Keratinocyte (primary cell): ENCODE measurements around the gene ACBD6. TPM values are rescaled to one million over a fixed set of nuclear protein-coding genes. Genes with fewer than 3 reads are reported as not detected.

ENCODE experiments used
- DNase-seq: peaks from one replicate; pipeline ENCODE4 v3.0.0-alpha.2; 2011; ENCODE audit warnings: low read depth, missing footprints, low spot score
- FAIRE-seq: peaks from 2 replicates; lab custom pipeline; 2011; peaks lifted over from hg19 to GRCh38; lab: Jason Lieb, UNC
- H2AFZ ChIP-seq: 2 replicates; pipeline ENCODE4 v1.6.0; 2012; ENCODE audit warnings: low read length, control low read depth, inconsistent platforms; ENCODE audit not compliant: control insufficient read depth
- H3K27ac ChIP-seq: 2 replicates; pipeline ENCODE4 v1.5.1; 2011; ENCODE audit warnings: low read length; ENCODE audit not compliant: control insufficient read depth, insufficient read depth
- H3K27me3 ChIP-seq: 3 replicates; pipeline ENCODE4 v1.6.0; 2011; ENCODE audit warnings: low read length; ENCODE audit not compliant: control insufficient read depth, insufficient read depth; ENCODE audit errors: extremely low read depth
- H3K36me3 ChIP-seq, 2 experiments: 2 replicates in 1 of 2; 3 replicates in 1 of 2; pipeline ENCODE4 v1.5.1; 2011; ENCODE audit warnings: low read length in 2 of 2, mild to moderate bottlenecking in 1 of 2; ENCODE audit not compliant: control insufficient read depth in 2 of 2, insufficient read depth in 2 of 2; ENCODE audit errors: extremely low read depth in 1 of 2
- H3K4me1 ChIP-seq: 3 replicates; pipeline ENCODE4 v1.5.1; 2011; ENCODE audit warnings: low read length; ENCODE audit not compliant: control insufficient read depth, insufficient read depth; ENCODE audit errors: extremely low read depth
- H3K4me2 ChIP-seq: 3 replicates; pipeline ENCODE4 v1.6.0; 2011; ENCODE audit warnings: low read depth, low read length; ENCODE audit not compliant: control insufficient read depth, insufficient read depth; ENCODE audit errors: extremely low read depth
- H3K4me3 ChIP-seq, 3 experiments: fragments of 200-600 bp in 1 of 3; sonication (generic) in 1 of 3; 2 replicates in 2 of 3; 3 replicates in 1 of 3; pipeline ENCODE4 v1.5.1; 2011 to 2016; ENCODE audit warnings: low read length in 3 of 3, mild to moderate bottlenecking in 3 of 3, control low read depth in 2 of 3, inconsistent platforms in 1 of 3, low read depth in 1 of 3, mixed read lengths in 1 of 3, mixed run types in 1 of 3, moderate library complexity in 1 of 3; ENCODE audit not compliant: control insufficient read depth in 2 of 3, insufficient read depth in 2 of 3; ENCODE audit errors: extremely low read depth in 1 of 3
- H3K79me2 ChIP-seq: 2 replicates; pipeline ENCODE4 v1.6.0; 2012; ENCODE audit warnings: low read length; ENCODE audit not compliant: control insufficient read depth, insufficient read depth
- H3K9ac ChIP-seq: 3 replicates; pipeline ENCODE4 v1.6.0; 2011; ENCODE audit warnings: low read length; ENCODE audit not compliant: control insufficient read depth, insufficient read depth; ENCODE audit errors: extremely low read depth
- H3K9me1 ChIP-seq: 3 replicates; pipeline ENCODE4 v1.6.0; 2011; ENCODE audit warnings: low read length; ENCODE audit not compliant: control insufficient read depth, insufficient read depth; ENCODE audit errors: extremely low read depth
- H3K9me3 ChIP-seq: 2 replicates; pipeline ENCODE4 v1.5.1; 2012; ENCODE audit warnings: low read depth, low read length; ENCODE audit not compliant: control insufficient read depth
- H4K20me1 ChIP-seq: 3 replicates; pipeline ENCODE4 v1.6.0; 2011; ENCODE audit warnings: low read length; ENCODE audit not compliant: control insufficient read depth, insufficient read depth; ENCODE audit errors: extremely low read depth
- EZH2 ChIP-seq: IDR thresholded peaks from one replicate; pipeline ENCODE4 v1.6.1; 2012; ENCODE audit warnings: inconsistent platforms, mild to moderate bottlenecking, low read length, moderate library complexity
- dilution Hi-C: fragments of 300-500 bp; cut with MboI; formaldehyde crosslinking; loops from one replicate; pipeline ENCODE4 v1.7.0; 2020; ENCODE audit warnings: low sequenced_read_pairs; ENCODE audit not compliant: extremely low pct_ligation_motif_present
- polyA plus RNA-seq, 5 experiments: library from polyadenylated mRNA; depleted of rRNA in 3 of 5; stranded (reverse) in 3 of 5; stranded (forward) in 1 of 5; unstranded in 1 of 5; fragments of >200 nt; gene quantifications; 1 replicate in 1 of 5; 2 replicates in 3 of 5; 3 replicates in 1 of 5; pipeline versions ENCODE4 v1.2.1 to v1.2.3, GENCODE V29; 2011 to 2012; ENCODE audit warnings: missing spikeins in 2 of 5, low read depth in 1 of 5, low replicate concordance in 1 of 5
- TF ChIP-seq, protein P1 (sequence below), 3 experiments: IDR thresholded peaks in 1 of 3; conservative IDR thresholded peaks in 1 of 3; optimal IDR thresholded peaks in 1 of 3; 2 replicates in 2 of 3; 3 replicates in 1 of 3; pipeline versions ENCODE3 to v1.5.1; 2011; ENCODE audit warnings: low read length in 3 of 3, mild to moderate bottlenecking in 3 of 3, moderate library complexity in 2 of 3, control low read depth in 1 of 3, inconsistent platforms in 1 of 3; ENCODE audit not compliant: insufficient read depth in 2 of 3; ENCODE audit errors: extremely low read depth in 1 of 3

Gene ACBD6
- polyA plus RNA-seq, 1 donor (not counting 4 experiments of a cell fraction or from before 2014, with no cell fraction given) = 47.5 TPM

DNA sequence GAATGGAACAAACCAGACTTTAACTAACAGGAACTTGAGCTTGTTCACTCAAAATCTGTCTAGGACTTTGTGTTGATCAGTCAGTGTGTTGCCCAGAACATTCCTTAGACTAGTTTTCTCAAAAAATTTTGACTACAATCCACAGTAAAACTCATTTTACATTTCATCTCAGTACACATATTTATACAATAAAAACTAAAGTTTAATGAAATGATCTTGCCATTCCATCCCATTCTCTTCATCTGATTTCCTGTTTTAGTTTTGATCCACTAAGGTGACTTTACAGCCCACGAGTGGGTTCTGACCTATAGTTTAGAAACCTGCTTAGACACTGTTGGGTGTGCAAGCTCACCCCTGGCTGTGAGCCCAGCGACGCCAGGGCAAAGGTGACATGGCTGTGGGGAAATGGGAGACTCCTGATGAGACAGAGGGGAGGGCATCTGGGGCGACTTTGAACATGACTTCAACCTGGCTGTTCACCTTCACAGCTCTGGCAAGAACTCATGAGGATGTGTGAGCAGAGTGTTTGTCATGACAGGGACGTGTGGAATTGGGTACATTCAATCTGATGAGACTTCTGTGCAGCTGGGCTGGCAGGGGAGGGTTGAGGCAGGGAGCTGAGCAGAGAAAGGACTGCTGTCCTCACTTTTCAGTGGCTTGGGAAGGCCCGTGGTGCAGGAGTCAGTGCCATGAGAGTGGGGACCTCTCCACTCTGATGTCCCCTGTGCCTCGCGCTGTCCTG is 231.7 kb downstream of the ACBD6 start:
- no peaks in the 10 kb centered on the region for H4K20me1 ChIP-seq
- H3K9me1 ChIP-seq = peaks cover 5% of the 10 kb centered on the region
- H3K36me3 ChIP-seq = peaks cover 10 to 12% of the 10 kb centered on the region in 2 experiments
- H3K4me1 ChIP-seq = peaks cover 15% of the 10 kb centered on the region
- dilution Hi-C loops = no loop called here
- H3K27ac ChIP-seq = peak overlapping the region; percentile 13
- no peak for TF ChIP-seq EZH2
- TF ChIP-seq, protein P1, sequence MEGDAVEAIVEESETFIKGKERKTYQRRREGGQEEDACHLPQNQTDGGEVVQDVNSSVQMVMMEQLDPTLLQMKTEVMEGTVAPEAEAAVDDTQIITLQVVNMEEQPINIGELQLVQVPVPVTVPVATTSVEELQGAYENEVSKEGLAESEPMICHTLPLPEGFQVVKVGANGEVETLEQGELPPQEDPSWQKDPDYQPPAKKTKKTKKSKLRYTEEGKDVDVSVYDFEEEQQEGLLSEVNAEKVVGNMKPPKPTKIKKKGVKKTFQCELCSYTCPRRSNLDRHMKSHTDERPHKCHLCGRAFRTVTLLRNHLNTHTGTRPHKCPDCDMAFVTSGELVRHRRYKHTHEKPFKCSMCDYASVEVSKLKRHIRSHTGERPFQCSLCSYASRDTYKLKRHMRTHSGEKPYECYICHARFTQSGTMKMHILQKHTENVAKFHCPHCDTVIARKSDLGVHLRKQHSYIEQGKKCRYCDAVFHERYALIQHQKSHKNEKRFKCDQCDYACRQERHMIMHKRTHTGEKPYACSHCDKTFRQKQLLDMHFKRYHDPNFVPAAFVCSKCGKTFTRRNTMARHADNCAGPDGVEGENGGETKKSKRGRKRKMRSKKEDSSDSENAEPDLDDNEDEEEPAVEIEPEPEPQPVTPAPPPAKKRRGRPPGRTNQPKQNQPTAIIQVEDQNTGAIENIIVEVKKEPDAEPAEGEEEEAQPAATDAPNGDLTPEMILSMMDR (optimal IDR thresholded peaks at IDR 0.05 in 1 of 3, IDR thresholded peaks at IDR 0.05 in 1 of 3, conservative IDR thresholded peaks at IDR 0.05 in 1 of 3; ENCODE audit: extremely low read depth in 1 of 3, insufficient read depth in 2 of 3, low read length in 3 of 3) = no peak
- H3K4me3 ChIP-seq = no peak overlapping the region
- no peaks in the 10 kb centered on the region for H3K9me3 ChIP-seq
- H3K4me2 ChIP-seq = no peak overlapping the region
- FAIRE-seq (no peak), DNase-seq (no peak)
- H3K9ac ChIP-seq = no peak overlapping the region
- no peaks in the 10 kb centered on the region for H3K27me3 ChIP-seq
- H3K79me2 ChIP-seq = no peaks in the 10 kb centered on the region
- no peak overlapping the region for H2AFZ ChIP-seq

DNA sequence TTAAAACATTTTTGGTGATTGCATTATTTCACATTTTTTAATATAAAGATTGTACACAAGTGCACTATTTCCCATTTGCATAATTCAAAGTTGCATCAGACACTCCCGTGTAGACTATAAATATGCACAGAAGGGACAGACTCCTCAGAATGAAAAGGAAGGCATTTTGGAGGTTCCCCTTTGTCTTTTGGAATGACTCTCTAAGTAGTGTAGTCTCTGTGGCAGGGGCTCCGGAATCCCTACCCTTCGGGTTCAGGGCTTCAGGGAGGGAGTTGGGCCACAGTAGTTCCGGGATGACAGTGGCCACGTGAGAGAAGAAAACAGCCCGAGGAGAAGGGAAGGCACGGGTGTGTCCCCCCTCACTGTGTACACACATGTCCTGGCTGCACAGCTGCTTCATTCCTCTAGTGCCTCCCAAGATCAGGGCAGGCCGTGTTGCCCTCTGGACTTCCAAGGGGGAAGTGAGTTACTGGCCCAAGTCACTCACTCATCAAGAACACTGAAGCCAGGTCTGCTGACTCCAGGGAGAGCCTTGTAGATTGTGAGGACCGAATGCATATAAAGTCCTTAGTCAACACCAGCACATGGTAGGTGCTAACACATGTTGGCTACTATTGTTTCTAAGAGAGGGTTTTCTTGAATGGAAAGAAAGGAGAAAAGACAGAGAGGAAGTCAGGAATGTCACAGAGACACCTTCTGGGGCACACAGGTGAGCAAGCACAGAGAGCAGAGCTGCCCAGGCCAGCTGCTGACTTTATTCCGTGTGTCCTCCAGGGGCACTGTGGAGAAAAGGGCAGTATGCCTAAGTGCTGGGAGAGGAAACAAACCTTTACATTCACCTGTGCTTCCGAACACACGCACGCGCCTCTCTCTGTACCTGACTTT is 232.5 kb downstream of the ACBD6 start:
- no peak for TF ChIP-seq EZH2
- TF ChIP-seq, protein P1 (optimal IDR thresholded peaks at IDR 0.05 in 1 of 3, IDR thresholded peaks at IDR 0.05 in 1 of 3, conservative IDR thresholded peaks at IDR 0.05 in 1 of 3; ENCODE audit: extremely low read depth in 1 of 3, insufficient read depth in 2 of 3, low read length in 3 of 3) = peak; percentile 65 to 77 (median 76)
- Histone ChIP-seq H3K9me1 (peaks cover 5% of the 10 kb centered on the region), H3K79me2 (no peaks in the 10 kb centered on the region), H3K27me3 (peaks cover 6% of the 10 kb centered on the region), H3K27ac (no peak overlapping the region), H3K9me3 (no peaks in the 10 kb centered on the region), H4K20me1 (no peaks in the 10 kb centered on the region), H3K36me3 (peaks cover 8 to 10% of the 10 kb centered on the region in 2 experiments), H2AFZ (no peak overlapping the region), H3K4me3 (no peak overlapping the region), H3K9ac (no peak overlapping the region), H3K4me1 (peaks cover 15% of the 10 kb centered on the region), H3K4me2 (no peak overlapping the region)
- FAIRE-seq (peak; percentile 61), DNase-seq (no peak)
- dilution Hi-C loops = no loop called here
